Stimulated activated naive CD8-positive, alpha-beta T cell treated with anti-CD3 and anti-CD28 coated beads, Interleukin-15, amount 100 ng/mL, for 72 hours (primary cell): ENCODE data around the gene NEURL3.
"Not testable (repeated sequence)": the region's sequence is repeated elsewhere in the genome, so short reads cannot be mapped to it uniquely, and the experiment has no call there.

ENCODE experiments used
- ATAC-seq: fragments of 150-1000 bp; cut with Tn5 transposase; 2 replicates; pipeline ENCODE4 v1.10.0; 2021; ENCODE audit warnings: mild to moderate bottlenecking, moderate library complexity
- DNase-seq, 2 donors: peaks; one replicate each; pipeline ENCODE4 v3.0.0; 2021 to 2022
- H3K27ac Mint-ChIP-seq, 2 donors: one replicate each; pipeline ENCODE4 v1.8.0; 2022; ENCODE audit warnings: mild to moderate bottlenecking in 2 of 2, mixed read lengths in 2 of 2, moderate library complexity in 2 of 2
- H3K27me3 Mint-ChIP-seq: one replicate; pipeline ENCODE4 v1.8.0; 2022; ENCODE audit warnings: mixed read lengths
- H3K4me1 Mint-ChIP-seq: one replicate; pipeline ENCODE4 v1.8.0; 2022; ENCODE audit warnings: mild to moderate bottlenecking, mixed read lengths
- H3K4me3 Mint-ChIP-seq, 2 donors: one replicate each; pipeline ENCODE4 v1.8.0; 2022; ENCODE audit warnings: mild to moderate bottlenecking in 2 of 2, mixed read lengths in 2 of 2, moderate library complexity in 1 of 2
- H3K9me3 Mint-ChIP-seq, 2 donors: one replicate each; pipeline ENCODE4 v1.8.0; 2022; ENCODE audit warnings: mixed read lengths in 2 of 2

Gene NEURL3

GRCh38 chr2:96461616-96462015 is 43.5 kb downstream of the NEURL3 start:
- not testable (repeated sequence) for H3K27ac Mint-ChIP-seq, H3K27me3 Mint-ChIP-seq, ATAC-seq, H3K4me3 Mint-ChIP-seq, H3K4me1 Mint-ChIP-seq, DNase-seq
- peaks cover 0 to 19% of the 10 kb centered on the region in 2 donors for H3K9me3 Mint-ChIP-seq

- no peak for DNase-seq
- ATAC-seq = no peak
- Mint-ChIP-seq H3K9me3 (peaks cover 0 to 9% of the 10 kb centered on the region in 2 donors), H3K27ac (no peak overlapping the region), H3K27me3 (no peaks in the 10 kb centered on the region), H3K4me3 (no peak overlapping the region), H3K4me1 (no peaks in the 10 kb centered on the region)
Observed at GRCh38 chr2:96452053-96452452, 53.1 kb downstream of the NEURL3 start.

- Mint-ChIP-seq H3K27me3 (no peaks in the 10 kb centered on the region), H3K27ac (no peak overlapping the region), H3K4me1 (no peaks in the 10 kb centered on the region), H3K4me3 (no peak overlapping the region), H3K9me3 (peaks cover 0 to 9% of the 10 kb centered on the region in 2 donors)
- no peak for DNase-seq
- ATAC-seq = no peak
Observed at GRCh38 chr2:96449637-96450036, 55.5 kb downstream of the NEURL3 start.

GRCh38 chr2:96449174-96449573 is 56.0 kb downstream of the NEURL3 start:
- H3K27ac Mint-ChIP-seq = no peak overlapping the region
- peaks cover 0 to 9% of the 10 kb centered on the region in 2 donors for H3K9me3 Mint-ChIP-seq
- H3K27me3 Mint-ChIP-seq = no peaks in the 10 kb centered on the region
- H3K4me3 Mint-ChIP-seq = no peak overlapping the region
- DNase-seq (no peak), ATAC-seq (no peak)
- no peaks in the 10 kb centered on the region for H3K4me1 Mint-ChIP-seq

GRCh38 chr2:96447726-96448125 is 57.4 kb downstream of the NEURL3 start:
- DNase-seq (no peak), ATAC-seq (no peak)
- Mint-ChIP-seq H3K4me1 (no peaks in the 10 kb centered on the region), H3K27ac (no peak overlapping the region), H3K4me3 (no peak overlapping the region), H3K27me3 (no peaks in the 10 kb centered on the region), H3K9me3 (peaks cover 0 to 15% of the 10 kb centered on the region in 2 donors)
